Smooth muscle cell (in vitro differentiated cells): Measurements from ENCODE around the gene STIL. TPM values are rescaled to one million over a fixed set of nuclear protein-coding genes. Genes with fewer than 3 reads are reported as not detected.

ENCODE experiments used
- DNase-seq: peaks from one replicate; lab custom pipeline; 2025; ENCODE audit not compliant: unreplicated experiment; lab: John Stamatoyannopoulos, UW
- H2AFZ ChIP-seq: fragments of 200-600 bp; sonication (generic); 2 replicates; pipeline ENCODE4 v1.6.0; 2016; ENCODE audit warnings: antibody characterized with exemption, low read depth, mild to moderate bottlenecking
- H3F3A ChIP-seq: fragments of 200-600 bp; sonication (generic); 2 replicates; pipeline ENCODE4 v1.6.0; 2017; ENCODE audit warnings: antibody characterized with exemption, low read depth
- H3K27ac ChIP-seq: fragments of 200-600 bp; sonication (generic); 2 replicates; pipeline ENCODE4 v1.5.1; 2016; ENCODE audit warnings: low read depth, mild to moderate bottlenecking
- H3K27me3 ChIP-seq: fragments of 200-600 bp; sonication (generic); 2 replicates; pipeline ENCODE4 v1.6.1; 2016; ENCODE audit warnings: low read depth, mild to moderate bottlenecking
- H3K36me3 ChIP-seq: fragments of 200-600 bp; sonication (generic); 2 replicates; pipeline ENCODE4 v1.5.1; 2016; ENCODE audit warnings: low read depth
- H3K4me1 ChIP-seq: fragments of 200-600 bp; sonication (generic); 2 replicates; pipeline ENCODE4 v1.5.1; 2016; ENCODE audit warnings: low read depth
- H3K4me2 ChIP-seq: fragments of 200-600 bp; sonication (generic); 2 replicates; pipeline ENCODE4 v1.6.0; 2016; ENCODE audit warnings: mild to moderate bottlenecking
- H3K4me3 ChIP-seq: fragments of 200-600 bp; sonication (generic); 2 replicates; pipeline ENCODE4 v1.5.1; 2016; ENCODE audit warnings: mild to moderate bottlenecking
- H3K79me2 ChIP-seq: fragments of 200-600 bp; sonication (generic); 2 replicates; pipeline ENCODE4 v1.6.0; 2016; ENCODE audit warnings: low read depth, mild to moderate bottlenecking
- H3K9ac ChIP-seq: fragments of 200-600 bp; sonication (generic); 2 replicates; pipeline ENCODE4 v1.6.0; 2016; ENCODE audit warnings: low read depth
- H3K9me3 ChIP-seq: fragments of 200-600 bp; sonication (generic); replicated peaks from 2 replicates; pipeline ENCODE4 v1.5.1; 2016; ENCODE audit warnings: low read depth
- H4K20me1 ChIP-seq: fragments of 200-600 bp; sonication (generic); 2 replicates; pipeline ENCODE4 v1.6.0; 2016; ENCODE audit warnings: low read depth
- WGBS: methylation state at CpG from one replicate; pipeline ENCODE4 v1.1.7; 2016; ENCODE audit warnings: low lambda C conversion rate; 5-methylcytosine and 5-hydroxymethylcytosine counted together
- polyA plus RNA-seq: library from polyadenylated mRNA; unstranded; fragments of >200 nt; fragmentation: Nextera tagmentation; extraction: Ambion mirVana; gene quantifications from 2 replicates; pipeline ENCODE4 v1.2.1, GENCODE V29; 2016
- total RNA-seq: library from RNA; depleted of rRNA; stranded (reverse); fragments of >200 nt; gene quantifications from 2 replicates; pipeline ENCODE4 v1.2.3, GENCODE V29; 2014
- TF ChIP-seq, protein P1 (sequence below): fragments of 200-600 bp; sonication (generic); IDR thresholded peaks from 2 replicates; pipeline ENCODE4 v1.5.1; 2017; ENCODE audit warnings: borderline replicate concordance, mild to moderate bottlenecking, antibody characterized with exemption; ENCODE audit not compliant: insufficient read depth, poor library complexity, severe bottlenecking

Gene STIL
- total and polyA plus RNA-seq, 2 experiments from 2014 or later = 4.6 to 6.1 TPM

DNA sequence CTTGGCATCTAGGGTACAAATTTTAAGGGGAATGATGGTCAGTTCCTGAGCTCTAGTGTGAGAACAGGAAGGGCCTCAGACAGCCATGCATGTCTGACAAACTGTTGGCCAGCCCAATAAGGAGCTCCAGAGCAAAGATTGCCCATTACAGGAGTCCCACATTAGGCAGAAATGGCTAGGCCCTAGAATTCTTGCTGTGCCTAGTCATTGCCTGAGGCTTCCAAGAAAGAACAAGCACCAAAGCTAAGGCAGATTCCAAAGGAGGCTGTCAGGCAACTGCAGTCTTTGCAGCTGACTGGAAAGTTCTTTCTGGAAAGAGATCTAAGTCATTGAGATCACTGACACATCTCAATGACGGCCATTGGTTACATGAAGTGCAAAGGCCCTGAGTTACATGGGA is 3.9 kb upstream of the STIL start:
- Histone ChIP-seq H2AFZ (peak overlapping the region; percentile 24), H3K27ac (peak overlapping the region; percentile 76), H3K9ac (no peak overlapping the region), H4K20me1 (no peaks in the 10 kb centered on the region), H3K27me3 (no peaks in the 10 kb centered on the region), H3K79me2 (peaks cover under 1% of the 10 kb centered on the region), H3K4me2 (no peak overlapping the region), H3K9me3 (no peaks in the 10 kb centered on the region), H3F3A (peaks cover 12% of the 10 kb centered on the region), H3K4me3 (no peak overlapping the region), H3K36me3 (no peaks in the 10 kb centered on the region), H3K4me1 (peaks cover 1% of the 10 kb centered on the region)
- 45% methylated on average over 1 of the region's 1 CpG for WGBS
- no peak for DNase-seq
- TF ChIP-seq, protein P1, sequence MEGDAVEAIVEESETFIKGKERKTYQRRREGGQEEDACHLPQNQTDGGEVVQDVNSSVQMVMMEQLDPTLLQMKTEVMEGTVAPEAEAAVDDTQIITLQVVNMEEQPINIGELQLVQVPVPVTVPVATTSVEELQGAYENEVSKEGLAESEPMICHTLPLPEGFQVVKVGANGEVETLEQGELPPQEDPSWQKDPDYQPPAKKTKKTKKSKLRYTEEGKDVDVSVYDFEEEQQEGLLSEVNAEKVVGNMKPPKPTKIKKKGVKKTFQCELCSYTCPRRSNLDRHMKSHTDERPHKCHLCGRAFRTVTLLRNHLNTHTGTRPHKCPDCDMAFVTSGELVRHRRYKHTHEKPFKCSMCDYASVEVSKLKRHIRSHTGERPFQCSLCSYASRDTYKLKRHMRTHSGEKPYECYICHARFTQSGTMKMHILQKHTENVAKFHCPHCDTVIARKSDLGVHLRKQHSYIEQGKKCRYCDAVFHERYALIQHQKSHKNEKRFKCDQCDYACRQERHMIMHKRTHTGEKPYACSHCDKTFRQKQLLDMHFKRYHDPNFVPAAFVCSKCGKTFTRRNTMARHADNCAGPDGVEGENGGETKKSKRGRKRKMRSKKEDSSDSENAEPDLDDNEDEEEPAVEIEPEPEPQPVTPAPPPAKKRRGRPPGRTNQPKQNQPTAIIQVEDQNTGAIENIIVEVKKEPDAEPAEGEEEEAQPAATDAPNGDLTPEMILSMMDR = no peak

DNA sequence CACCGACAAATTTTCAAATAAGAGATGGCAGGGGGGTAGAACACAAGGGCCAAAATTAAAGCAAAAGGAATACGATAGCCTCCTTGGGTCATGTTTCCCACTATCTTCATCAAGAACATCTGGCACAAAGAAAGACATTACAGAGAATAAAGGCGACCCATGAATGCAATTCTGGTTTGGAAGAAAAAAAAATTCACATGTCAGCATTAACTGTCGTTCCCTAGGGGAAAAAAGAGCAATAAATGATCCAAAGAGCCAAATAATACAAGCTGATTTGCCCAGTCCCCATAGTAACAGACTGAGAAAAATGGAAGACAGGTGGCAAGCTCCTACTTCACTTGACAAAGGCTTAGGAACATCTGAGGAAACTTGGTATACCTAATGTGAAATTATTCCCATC is 4.5 kb downstream of the STIL start:
- H4K20me1 ChIP-seq = no peaks in the 10 kb centered on the region
- TF ChIP-seq, protein P1 = no peak
- H3K9me3 ChIP-seq = no peaks in the 10 kb centered on the region
- H3F3A ChIP-seq = no peaks in the 10 kb centered on the region
- peaks cover 25% of the 10 kb centered on the region for H3K79me2 ChIP-seq
- no peak overlapping the region for H3K4me3 ChIP-seq
- no peaks in the 10 kb centered on the region for H3K27me3 ChIP-seq
- H3K9ac ChIP-seq = no peak overlapping the region
- WGBS = 96% methylated on average over 4 of the region's 4 CpGs
- peaks cover 4% of the 10 kb centered on the region for H3K4me1 ChIP-seq
- H3K36me3 ChIP-seq = no peaks in the 10 kb centered on the region
- no peak overlapping the region for H3K4me2 ChIP-seq
- DNase-seq = no peak
- H3K27ac ChIP-seq = no peak overlapping the region
- H2AFZ ChIP-seq = no peak overlapping the region

DNA sequence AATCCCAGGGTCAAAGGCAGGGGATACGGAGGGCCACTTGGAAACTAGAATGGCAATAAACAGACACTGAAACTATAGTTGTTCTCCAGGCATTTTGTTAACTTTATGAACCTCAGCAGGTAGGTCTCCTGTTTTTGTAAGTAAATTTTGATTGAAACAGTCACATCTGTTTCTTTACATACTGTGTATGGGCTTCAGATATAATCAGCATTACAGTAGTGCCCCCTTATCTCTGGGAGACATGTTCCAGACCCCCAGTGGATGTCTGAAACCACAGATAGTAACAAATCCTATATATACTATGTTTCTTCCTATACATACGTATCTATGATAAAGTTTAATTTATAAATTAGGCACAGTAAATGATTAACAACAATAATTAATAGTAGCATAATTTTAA is 11.5 kb downstream of the STIL start:
- H3K9me3 ChIP-seq = no peaks in the 10 kb centered on the region
- H3K27me3 ChIP-seq = no peaks in the 10 kb centered on the region
- H3K79me2 ChIP-seq = no peaks in the 10 kb centered on the region
- H4K20me1 ChIP-seq = no peaks in the 10 kb centered on the region
- DNase-seq = no peak
- no peak overlapping the region for H3K4me2 ChIP-seq
- no peak overlapping the region for H3K4me3 ChIP-seq
- H3K36me3 ChIP-seq = peaks cover 5% of the 10 kb centered on the region
- H3F3A ChIP-seq = no peaks in the 10 kb centered on the region
- no peaks in the 10 kb centered on the region for H3K4me1 ChIP-seq
- TF ChIP-seq, protein P1 = no peak
- no peak overlapping the region for H3K9ac ChIP-seq
- 91% methylated on average over 2 of the region's 2 CpGs for WGBS
- no peak overlapping the region for H2AFZ ChIP-seq
- no peak overlapping the region for H3K27ac ChIP-seq

DNA sequence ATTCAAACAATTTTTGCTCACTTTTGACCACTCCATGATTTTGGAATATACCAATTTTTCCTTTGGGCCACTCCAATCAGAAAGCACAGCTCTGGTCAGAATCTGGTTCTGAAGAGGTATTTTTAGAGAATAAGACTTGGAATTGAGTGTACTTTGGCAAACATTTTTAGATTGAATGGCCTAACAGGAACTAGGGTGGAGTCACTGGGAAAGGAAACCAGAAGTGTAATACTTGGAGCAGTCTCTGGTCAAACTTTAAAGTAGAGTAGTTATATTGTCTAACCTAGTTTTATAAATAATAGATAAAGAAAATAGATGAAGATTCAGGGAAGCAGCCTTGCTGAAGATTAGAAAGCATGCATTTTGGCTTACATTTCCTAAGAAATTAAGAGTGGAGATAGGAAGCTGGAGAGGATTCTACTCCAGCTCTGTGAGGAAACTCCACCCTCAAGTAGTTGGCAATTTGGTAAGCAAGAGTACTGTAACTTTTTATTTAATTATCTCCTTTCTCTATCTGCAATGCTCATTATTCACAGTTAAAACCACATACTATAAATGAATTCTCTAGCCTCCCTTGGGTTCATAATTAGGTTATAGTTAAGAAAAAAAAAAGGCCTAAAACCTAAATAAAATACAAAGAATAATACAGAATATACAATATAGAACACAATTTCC is 15.8 kb downstream of the STIL start:
- H3K27me3 ChIP-seq = no peaks in the 10 kb centered on the region
- no peaks in the 10 kb centered on the region for H3K4me1 ChIP-seq
- no peak overlapping the region for H3K4me2 ChIP-seq
- no peaks in the 10 kb centered on the region for H3K9me3 ChIP-seq
- DNase-seq = no peak
- no peak overlapping the region for H3K27ac ChIP-seq
- H3K9ac ChIP-seq = no peak overlapping the region
- no peak overlapping the region for H2AFZ ChIP-seq
- no peaks in the 10 kb centered on the region for H3F3A ChIP-seq
- no peaks in the 10 kb centered on the region for H4K20me1 ChIP-seq
- H3K4me3 ChIP-seq = no peak overlapping the region
- TF ChIP-seq, protein P1 = no peak
- H3K36me3 ChIP-seq = peaks cover 5% of the 10 kb centered on the region
- no peaks in the 10 kb centered on the region for H3K79me2 ChIP-seq
